ENCODE data around the gene STAT4.

Gene STAT4

DNA sequence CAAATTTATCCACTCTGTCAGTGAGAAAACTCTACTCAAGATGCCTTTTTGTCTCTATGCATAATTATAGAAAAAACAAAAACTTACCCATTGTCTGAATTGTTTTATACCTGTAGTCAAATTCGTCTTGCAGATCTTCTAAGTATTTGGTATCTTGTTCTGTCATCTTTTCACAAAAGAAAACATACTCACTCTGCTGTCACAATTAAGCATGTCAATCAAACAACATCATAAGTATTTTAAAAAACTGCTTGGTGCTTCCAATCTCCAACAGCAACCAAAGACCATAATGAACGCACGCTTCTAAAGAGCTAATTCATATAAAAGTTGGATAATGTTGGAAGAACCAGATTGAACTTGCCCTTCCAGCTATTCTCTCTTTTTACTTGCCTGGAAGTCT, 81.2 kb downstream of the STAT4 start:
- Histone ChIP-seq H3K4me3 (replicated peaks; ENCODE audit: low read depth, low read length) (no peak overlapping the region), H3K27me3 (replicated peaks; ENCODE audit: control insufficient read depth, insufficient read depth, low read length) (no peaks in the 10 kb centered on the region), H3K36me3 (ENCODE audit: control insufficient read depth, insufficient read depth, low read length) (no peaks in the 10 kb centered on the region)
- DNase-seq (ENCODE audit: extremely low read depth, insufficient read length), result no peak
- TF ChIP-seq, protein P1, sequence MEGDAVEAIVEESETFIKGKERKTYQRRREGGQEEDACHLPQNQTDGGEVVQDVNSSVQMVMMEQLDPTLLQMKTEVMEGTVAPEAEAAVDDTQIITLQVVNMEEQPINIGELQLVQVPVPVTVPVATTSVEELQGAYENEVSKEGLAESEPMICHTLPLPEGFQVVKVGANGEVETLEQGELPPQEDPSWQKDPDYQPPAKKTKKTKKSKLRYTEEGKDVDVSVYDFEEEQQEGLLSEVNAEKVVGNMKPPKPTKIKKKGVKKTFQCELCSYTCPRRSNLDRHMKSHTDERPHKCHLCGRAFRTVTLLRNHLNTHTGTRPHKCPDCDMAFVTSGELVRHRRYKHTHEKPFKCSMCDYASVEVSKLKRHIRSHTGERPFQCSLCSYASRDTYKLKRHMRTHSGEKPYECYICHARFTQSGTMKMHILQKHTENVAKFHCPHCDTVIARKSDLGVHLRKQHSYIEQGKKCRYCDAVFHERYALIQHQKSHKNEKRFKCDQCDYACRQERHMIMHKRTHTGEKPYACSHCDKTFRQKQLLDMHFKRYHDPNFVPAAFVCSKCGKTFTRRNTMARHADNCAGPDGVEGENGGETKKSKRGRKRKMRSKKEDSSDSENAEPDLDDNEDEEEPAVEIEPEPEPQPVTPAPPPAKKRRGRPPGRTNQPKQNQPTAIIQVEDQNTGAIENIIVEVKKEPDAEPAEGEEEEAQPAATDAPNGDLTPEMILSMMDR (IDR thresholded peaks at IDR 0.05; ENCODE audit: insufficient read depth, low read length, poor library complexity, severe bottlenecking), result no peak

DNA sequence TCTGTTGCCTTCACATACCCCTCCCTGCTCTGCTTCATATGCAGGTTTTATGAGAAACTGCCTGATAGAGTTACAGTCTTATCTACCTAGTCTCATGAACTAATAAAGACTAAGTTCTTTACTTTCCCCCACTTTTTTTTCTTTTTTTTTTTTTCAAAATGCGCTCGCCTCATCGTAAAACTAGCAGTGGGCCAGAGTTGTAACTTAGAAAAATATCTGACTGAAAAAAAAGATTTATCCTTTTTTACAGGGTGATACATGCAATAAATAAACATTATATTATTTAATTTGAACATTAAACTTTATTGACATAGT, 83.9 kb downstream of the STAT4 start:
- H3K4me3 ChIP-seq (replicated peaks; ENCODE audit: low read depth, low read length), result no peak overlapping the region
- TF ChIP-seq, protein P1 (IDR thresholded peaks at IDR 0.05; ENCODE audit: insufficient read depth, low read length, poor library complexity, severe bottlenecking), result no peak
- H3K27me3 ChIP-seq (replicated peaks; ENCODE audit: control insufficient read depth, insufficient read depth, low read length), result no peaks in the 10 kb centered on the region
- H3K36me3 ChIP-seq (ENCODE audit: control insufficient read depth, insufficient read depth, low read length), result no peaks in the 10 kb centered on the region
- no peak for DNase-seq (ENCODE audit: extremely low read depth, insufficient read length)

DNA sequence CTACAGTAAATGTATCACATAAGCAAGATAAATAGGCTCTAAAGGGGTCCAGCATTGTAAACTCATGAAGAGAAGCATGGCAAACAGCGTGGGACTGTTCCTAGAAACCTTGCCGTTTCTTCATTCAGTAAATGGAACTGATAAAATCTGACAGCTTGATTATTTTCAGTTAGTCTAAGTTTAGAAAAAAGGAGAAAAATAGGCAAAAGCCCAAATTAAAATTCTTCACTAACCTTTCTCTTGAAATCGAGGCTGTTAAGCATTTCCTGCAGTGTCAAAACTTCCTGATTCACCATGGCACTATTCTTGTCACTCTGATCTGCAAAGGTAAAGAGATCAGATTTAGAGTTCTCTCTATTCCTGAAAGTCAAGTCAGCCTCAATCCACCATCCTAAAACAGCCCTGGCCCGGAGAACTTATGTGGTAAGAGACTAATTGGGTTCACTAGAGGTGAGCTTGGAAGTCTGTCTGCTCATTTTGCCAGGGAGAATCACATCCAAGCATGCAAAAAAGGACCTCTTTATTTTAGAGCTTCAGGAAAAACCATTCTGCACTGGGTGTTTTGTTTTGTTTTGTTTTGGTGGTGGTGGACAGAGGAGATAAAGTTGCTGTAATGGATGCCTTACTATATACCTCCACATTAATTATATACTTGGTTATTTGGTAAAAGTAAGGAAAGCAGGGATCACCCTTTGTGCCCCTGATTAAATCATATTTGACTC, 84.4 kb downstream of the STAT4 start:
- Histone ChIP-seq H3K27me3 (replicated peaks; ENCODE audit: control insufficient read depth, insufficient read depth, low read length) (no peaks in the 10 kb centered on the region), H3K36me3 (ENCODE audit: control insufficient read depth, insufficient read depth, low read length) (no peaks in the 10 kb centered on the region), H3K4me3 (replicated peaks; ENCODE audit: low read depth, low read length) (no peak overlapping the region)
- no peak for DNase-seq (ENCODE audit: extremely low read depth, insufficient read length)
- TF ChIP-seq, protein P1 (IDR thresholded peaks at IDR 0.05; ENCODE audit: insufficient read depth, low read length, poor library complexity, severe bottlenecking), result no peak

DNA sequence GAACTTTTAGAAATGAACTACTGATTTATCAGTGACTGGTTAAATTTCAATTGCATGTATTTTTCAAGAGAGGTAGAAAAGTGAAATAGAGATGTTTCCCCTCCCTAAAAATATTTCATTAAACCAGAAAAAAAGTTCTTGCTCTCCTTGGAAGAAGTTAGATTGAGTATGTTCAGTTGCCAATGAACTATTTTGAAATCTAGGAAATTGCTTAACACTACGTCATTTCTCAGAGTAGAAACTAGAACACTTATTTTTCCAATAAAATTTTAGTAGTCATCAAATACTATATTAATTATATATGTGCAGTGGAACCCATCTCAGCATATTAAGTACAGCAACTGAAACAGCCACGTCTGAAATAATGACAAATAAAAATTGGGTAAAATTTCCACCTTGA, 85.0 kb downstream of the STAT4 start:
- no peak for DNase-seq (ENCODE audit: extremely low read depth, insufficient read length)
- TF ChIP-seq, protein P1 (IDR thresholded peaks at IDR 0.05; ENCODE audit: insufficient read depth, low read length, poor library complexity, severe bottlenecking), result no peak
- Histone ChIP-seq H3K4me3 (replicated peaks; ENCODE audit: low read depth, low read length) (no peak overlapping the region), H3K27me3 (replicated peaks; ENCODE audit: control insufficient read depth, insufficient read depth, low read length) (no peaks in the 10 kb centered on the region), H3K36me3 (ENCODE audit: control insufficient read depth, insufficient read depth, low read length) (no peaks in the 10 kb centered on the region)

DNA sequence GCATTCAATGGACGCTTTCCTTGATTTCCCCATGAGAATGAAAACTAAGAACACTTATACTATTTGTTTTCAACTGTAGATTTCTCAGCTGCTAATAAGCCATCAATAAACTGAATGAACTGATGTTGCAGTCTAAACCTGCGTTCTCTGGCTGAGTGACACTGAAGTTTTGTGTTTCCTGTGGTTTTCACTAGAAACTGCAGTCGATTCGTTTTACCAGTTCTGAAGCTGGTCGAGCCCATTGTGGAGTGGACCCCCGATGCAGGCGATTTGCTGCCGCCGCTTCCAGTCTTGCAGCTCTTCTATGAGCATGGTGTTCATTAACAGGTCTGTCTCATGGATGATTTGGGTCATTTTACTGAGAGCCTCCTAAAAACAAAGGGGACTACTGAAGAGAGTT, 86.2 kb downstream of the STAT4 start:
- DNase-seq (ENCODE audit: extremely low read depth, insufficient read length), result no peak
- no peak overlapping the region for H3K4me3 ChIP-seq (replicated peaks; ENCODE audit: low read depth, low read length)
- H3K27me3 ChIP-seq (replicated peaks; ENCODE audit: control insufficient read depth, insufficient read depth, low read length), result no peaks in the 10 kb centered on the region
- no peaks in the 10 kb centered on the region for H3K36me3 ChIP-seq (ENCODE audit: control insufficient read depth, insufficient read depth, low read length)
- TF ChIP-seq, protein P1 (IDR thresholded peaks at IDR 0.05; ENCODE audit: insufficient read depth, low read length, poor library complexity, severe bottlenecking), result no peak

DNA sequence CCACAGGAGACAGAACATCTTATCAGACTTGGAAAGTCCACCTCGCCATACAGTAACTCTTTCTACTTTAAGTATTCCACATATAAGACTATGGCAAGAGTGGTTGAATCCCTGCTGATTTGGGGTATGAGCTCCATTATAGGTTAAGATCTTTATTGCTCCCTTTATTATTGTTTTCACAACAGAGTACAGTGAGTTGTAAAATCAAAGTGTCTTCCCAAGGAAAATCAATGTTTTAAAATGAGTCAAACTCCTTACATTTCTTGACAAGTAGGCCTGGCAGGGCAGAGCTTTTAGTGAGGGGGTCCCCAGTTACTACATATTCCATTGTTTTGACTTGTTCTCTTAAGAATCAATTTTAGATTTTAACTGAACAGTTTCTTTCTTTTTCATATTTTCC, 87.2 kb downstream of the STAT4 start:
- Histone ChIP-seq H3K36me3 (ENCODE audit: control insufficient read depth, insufficient read depth, low read length) (no peaks in the 10 kb centered on the region), H3K27me3 (replicated peaks; ENCODE audit: control insufficient read depth, insufficient read depth, low read length) (no peaks in the 10 kb centered on the region), H3K4me3 (replicated peaks; ENCODE audit: low read depth, low read length) (no peak overlapping the region)
- TF ChIP-seq, protein P1 (IDR thresholded peaks at IDR 0.05; ENCODE audit: insufficient read depth, low read length, poor library complexity, severe bottlenecking), result no peak
- DNase-seq (ENCODE audit: extremely low read depth, insufficient read length), result no peak

Measured in GM06990 (cell line).